Activated effector memory CD4-positive, alpha-beta T cell treated with anti-CD3 and anti-CD28 coated beads, Interleukin-2, amount 50 U/mL, for 16 hours (primary cell): Measurements from ENCODE around the gene C16orf89.
A peak's percentile ranks its signal among the peaks of the same experiment; 100 is the strongest.
"Not testable (repeated sequence)": the region's sequence is repeated elsewhere in the genome, so short reads cannot be mapped to it uniquely, and the experiment has no call there.

ENCODE experiments used
- DNase-seq: peaks from one replicate; pipeline ENCODE4 v3.0.0-alpha.2; 2020

C16orf89 gene

DNA sequence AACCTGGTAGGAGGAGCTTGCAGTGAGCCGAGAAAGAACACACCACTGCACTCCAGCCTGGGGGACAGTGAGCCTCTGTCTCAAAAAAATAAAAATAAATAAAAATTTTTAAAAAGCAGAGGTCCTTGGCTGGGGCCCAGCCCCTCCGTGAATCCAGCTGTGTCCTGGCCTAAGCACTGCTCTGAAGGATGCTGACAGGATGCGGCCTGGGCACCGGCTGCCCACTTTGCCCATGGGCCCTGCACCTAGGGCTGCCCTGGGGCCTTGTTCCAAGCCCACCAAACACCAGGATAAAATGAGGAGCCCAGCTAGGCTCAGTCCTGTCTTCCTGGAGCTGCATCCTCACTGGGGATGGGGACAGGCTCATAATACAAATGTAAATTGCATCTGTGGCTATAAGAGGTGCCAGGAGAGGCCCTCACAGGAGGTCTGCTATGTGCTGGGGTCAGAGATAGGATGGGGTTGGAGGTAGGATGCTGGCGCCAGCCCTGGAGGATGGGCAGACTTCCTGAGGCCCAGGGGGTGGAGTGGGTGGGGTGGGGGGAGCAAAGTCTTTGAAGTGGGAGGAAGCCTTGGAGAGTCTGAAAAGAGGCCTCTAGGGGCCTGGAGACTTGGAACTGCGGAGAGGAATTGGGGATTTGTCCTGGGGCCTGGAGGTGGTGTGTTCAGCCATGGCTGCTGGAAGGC lies 6.2 kb downstream of the C16orf89 start:
- no peak for DNase-seq

DNA sequence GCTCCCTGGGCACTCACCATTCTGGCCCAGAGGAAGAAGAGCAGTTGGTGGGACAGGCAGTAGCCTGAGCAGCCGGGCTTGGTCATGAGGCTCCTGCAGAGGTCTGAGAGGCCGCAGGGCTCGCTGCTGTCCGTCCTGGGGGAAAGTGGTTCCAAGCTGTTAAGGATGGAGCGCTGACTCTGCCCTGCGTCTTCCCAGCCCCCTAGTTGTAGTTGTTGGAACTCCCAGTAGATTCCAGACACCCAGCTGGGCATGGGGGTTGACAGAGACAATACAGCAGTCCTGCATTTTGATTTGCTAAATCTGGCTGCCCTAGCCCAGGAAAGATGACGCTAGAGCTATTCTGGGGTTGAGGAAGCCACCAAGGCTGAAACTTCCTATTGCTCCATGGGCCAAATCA lies 7.3 kb downstream of the C16orf89 start:
- no peak for DNase-seq

DNA sequence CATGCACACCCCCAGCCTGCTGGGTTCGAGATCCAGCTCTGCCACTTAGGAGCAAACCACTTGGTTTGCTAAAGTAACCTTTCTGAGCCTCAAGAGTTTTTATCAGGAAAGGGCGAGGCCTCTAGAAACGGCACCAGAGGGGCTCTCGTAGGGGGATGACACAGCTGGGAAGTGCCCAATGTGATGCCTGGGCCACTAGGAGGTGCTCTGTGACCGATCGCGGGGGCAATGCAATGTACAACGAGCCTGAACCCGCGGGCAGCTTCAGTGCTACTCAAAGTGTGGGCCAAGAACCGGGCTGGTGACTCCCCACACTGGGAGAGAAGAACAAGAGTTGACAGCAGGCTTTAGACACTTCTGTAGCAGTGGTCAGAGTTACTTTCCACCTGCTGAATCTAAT lies 9.4 kb downstream of the C16orf89 start:
- peak; percentile 74 for DNase-seq

DNA sequence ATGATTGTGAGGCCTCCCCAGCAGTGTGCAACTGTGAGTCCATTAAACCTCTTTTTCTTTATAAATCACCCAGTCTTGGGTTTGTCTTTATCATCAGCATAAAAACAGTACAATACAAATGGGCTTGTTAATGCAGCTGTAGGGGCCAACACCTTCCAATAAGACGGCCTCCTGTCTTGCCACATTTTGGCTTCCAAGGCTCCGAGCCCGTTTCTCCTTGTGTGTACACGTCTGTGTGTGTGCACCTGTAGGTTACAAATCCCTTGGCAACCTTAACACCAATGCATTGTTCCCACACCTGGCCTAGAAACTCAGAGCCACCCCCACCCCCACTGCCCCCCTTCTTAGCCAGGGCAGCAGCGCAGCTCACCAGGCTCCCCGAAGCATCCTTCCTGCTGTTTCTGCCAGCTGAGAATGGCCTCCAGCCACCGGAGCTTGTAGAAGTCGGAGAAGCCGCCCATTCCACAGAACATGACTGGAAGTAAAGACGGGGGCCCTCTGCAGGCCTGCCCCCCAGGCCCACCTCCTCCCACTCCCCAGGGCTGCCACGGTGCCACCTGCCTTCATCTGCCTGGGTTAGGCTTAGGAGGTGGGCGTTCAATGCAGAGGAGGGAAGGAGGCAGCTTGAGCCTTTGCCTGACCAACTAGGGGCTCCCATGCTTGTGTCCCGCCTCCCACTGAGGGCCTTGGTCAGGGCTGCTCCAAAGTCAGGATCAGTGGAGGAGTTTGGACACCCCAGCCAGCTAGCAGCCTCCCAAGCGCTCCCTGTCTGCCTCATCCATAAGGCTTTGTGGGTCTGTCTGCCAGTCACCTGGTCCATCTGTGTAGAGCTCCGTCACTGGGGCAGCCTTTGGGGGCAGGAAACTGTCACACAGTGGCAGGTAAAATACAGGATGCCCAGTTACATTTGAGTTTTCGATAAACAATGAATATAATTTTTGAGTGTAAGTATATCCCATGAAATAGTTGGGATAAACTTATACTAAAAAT lies 10.6 kb downstream of the C16orf89 start:
- DNase-seq: no peak

- no peak for DNase-seq
These were observed 18.8 kb downstream of the C16orf89 start for GRCh38 chr16:5046914-5047313.

DNA sequence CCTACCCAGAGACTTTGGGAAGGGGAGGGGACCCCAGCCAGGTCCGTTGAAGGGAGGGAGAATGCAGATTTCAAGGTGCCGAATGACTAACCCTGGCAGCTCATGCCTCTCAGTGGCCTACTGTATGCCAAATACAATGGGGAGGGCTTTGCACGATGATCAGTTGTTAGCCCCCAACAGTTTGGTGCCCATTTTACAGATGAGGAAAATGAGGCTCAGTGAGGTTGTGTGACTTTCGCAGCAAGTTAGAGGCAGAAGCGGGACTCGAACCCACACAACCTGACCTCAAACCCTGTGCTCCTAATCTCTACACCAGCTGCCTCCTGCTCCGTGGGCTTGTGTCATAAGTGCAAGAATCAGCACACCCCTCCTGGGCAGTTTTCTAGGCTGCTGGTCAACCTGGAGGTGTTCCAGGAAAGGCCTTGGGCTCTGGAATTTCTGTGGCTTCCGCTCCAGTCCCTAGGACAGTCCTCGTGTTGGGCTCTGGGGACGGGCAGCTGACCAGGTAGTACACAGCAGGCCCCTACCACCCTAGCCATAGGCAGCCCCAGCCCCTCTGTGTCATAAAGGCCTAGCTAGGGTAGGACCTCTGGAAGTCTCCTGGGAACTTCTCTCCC lies 20.1 kb downstream of the C16orf89 start:
- no peak for DNase-seq

DNA sequence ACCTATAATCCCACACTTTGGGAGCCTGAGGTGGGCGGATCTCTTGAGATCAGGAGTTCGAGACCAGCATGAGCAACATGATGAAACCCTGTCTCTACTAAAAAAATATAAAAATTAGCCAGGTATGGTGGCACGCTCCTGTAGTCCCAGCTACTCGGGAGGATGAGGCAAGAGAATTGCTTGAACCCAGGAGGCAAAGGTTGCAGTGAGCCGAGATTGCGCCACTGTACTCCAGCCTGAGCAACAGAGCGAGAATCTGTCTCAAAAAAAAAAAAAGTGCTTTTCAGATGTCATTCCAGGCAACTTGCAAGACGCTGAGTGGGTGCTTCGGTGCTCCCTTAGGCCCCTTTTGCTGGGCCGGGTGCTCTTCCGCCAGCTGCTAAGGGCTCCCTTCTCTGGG lies 21.2 kb downstream of the C16orf89 start:
- not testable (repeated sequence) for DNase-seq

GRCh38 chr16:5044011-5044540 lies 21.7 kb downstream of the C16orf89 start:
- no peak for DNase-seq

DNA sequence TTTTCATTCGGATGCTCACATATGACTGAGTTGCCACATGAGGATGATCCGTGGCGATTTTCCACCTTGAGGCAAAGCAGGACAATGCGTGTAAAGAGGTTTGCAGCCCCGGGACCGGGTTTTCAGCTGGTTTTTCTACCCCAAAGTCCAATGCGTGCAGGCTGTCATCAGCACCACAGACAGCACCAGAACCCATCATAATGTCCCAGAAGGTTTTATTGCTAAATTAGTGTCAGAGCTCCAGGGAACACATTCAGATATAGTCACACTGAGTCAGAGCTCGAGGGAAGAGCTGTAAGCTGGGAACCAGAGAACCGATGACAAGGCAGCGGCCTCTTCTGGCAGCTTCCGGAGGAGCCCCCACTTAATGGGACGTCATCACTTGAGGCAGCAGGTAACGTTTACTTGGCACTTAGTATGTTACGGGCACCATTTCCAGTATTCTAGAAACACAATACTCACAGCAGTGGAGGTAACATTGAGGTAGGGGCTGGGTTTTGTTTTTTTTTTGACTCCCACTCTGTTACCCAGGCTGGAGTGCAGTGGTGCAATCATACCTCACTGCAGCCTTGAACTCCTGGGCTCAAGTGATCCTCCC lies 23.1 kb downstream of the C16orf89 start:
- DNase-seq: no peak

- no peak for DNase-seq
These were observed 24.1 kb downstream of the C16orf89 start for GRCh38 chr16:5041600-5042133.

GRCh38 chr16:5040451-5040850 lies 25.3 kb downstream of the C16orf89 start:
- DNase-seq: no peak

GRCh38 chr16:5036228-5037156 lies 29.3 kb downstream of the C16orf89 start:
- DNase-seq: no peak

- DNase-seq: no peak
These were observed 29.9 kb downstream of the C16orf89 start for GRCh38 chr16:5035909-5036227.

- no peak for DNase-seq
These were observed 31.6 kb downstream of the C16orf89 start for GRCh38 chr16:5034167-5034523.

DNA sequence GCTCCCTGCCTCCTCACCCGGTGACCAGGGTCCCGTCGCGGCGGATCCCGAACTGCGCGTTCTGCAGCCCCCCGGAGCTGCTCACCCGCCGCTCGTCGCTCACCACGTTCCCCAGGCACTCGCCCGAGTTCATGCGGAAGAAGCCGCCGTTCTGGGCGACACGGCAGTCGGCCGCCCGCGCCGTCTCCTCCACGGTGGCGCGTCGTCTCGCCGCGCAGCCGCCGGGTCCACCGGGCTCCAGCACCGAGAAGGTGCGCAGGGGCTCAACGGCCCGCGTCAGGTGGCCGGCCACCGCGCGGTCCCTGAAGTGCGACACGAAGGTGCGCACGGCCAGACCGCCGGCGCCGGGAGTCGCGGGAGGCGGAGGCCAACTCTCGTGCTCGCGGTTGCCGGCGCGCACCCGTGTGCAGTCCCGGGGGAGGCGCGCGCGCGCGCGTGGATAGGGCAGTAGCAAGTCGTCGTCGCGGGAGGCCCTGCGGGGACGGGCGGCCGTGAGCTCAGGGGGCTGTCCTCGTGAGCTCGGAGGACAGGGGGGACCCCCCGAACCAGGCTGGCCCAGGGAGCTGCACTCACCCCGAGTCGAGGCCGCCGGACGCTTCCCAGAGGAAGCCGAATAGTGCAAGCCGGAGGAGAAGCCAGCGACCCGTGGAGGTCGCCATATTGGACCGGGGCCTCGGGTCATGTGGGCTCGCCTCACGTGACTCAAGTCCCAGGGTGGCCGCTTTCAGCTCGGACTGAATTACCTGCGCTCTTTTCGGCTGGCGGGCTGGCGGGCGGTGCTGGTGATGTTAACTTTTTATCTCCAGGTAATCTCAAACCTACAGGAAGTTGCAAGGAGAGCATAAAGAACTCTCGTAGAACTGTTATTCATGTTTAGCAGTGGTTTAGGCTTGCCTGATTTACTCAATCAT lies 32.2 kb downstream of the C16orf89 start, which contains the start of gene NAGPA:
Gene NAGPA (minus strand): TSS at position 680 of the 911 bp plus-strand sequence. CDS start 21 bp downstream, at position 659.
- peak; percentile 94 for DNase-seq

GRCh38 chr16:5032748-5033167 lies 33.0 kb downstream of the C16orf89 start:
- no peak for DNase-seq

GRCh38 chr16:5031601-5032000 lies 34.2 kb downstream of the C16orf89 start:
- DNase-seq: no peak

- no peak for DNase-seq
These were observed 35.4 kb downstream of the C16orf89 start for GRCh38 chr16:5030251-5030870.

GRCh38 chr16:5028950-5029475 lies 36.7 kb downstream of the C16orf89 start:
- DNase-seq: no peak
